ENCODE results near the gene DOK6.

DOK6 gene

DNA sequence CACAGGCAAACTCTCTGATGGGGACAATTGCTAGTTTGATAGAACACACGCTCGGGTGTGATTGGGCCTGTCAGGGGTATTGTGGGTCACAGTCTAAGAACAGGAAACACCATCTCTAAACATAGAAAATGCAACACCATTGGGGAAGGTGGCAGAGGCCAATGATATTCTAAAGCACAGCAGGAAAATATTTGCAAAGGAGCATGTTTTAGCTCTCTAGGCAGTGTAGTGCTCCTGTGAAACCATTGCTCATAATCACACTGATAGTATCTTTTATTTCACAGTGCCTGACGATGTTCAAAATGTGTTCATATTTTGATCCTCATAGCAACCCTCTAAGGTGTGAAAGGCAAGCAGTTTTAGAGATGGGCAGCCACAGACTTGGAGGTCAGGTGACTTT is 322.7 kb downstream of the DOK6 start:
- no peaks in the 10 kb centered on the region for H4K20me1 ChIP-seq (ENCODE audit: insufficient read depth, low read length)

DNA sequence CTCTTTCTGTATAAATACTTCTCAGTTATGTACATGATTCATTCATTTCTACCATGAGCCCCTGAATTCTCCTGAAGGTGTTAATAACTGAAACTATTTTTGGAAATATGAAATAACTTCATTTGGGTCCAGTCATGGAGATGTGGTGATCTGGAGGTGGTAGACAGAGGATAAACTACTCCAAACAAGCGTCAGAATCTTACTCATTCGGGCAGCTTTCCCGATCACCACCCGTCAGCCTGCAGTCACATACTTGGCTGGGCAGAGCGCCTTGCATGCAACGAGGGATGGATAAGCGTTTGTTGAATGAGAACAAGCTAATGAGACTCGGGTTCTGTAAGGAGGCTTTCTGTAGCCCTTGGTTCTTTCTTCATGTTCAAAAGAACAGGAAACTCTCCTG is 324.3 kb downstream of the DOK6 start:
- Histone ChIP-seq H3K4me3 (ENCODE audit: low read length) (no peak overlapping the region), H3K36me3 (replicated peaks; ENCODE audit: low read depth, low read length) (no peaks in the 10 kb centered on the region), H3K4me1 (ENCODE audit: low read length) (peaks cover 18% of the 10 kb centered on the region), H4K20me1 (ENCODE audit: insufficient read depth, low read length) (no peaks in the 10 kb centered on the region), H3K79me2 (ENCODE audit: low read length) (no peaks in the 10 kb centered on the region), H3K9me3 (ENCODE audit: insufficient read depth, low read length) (peaks cover 11% of the 10 kb centered on the region), H3K27ac (ENCODE audit: low read length) (no peak overlapping the region), H3K4me2 (ENCODE audit: low read length) (no peak overlapping the region), H2AFZ (ENCODE audit: low read depth, low read length) (no peak overlapping the region), H3K27me3 (ENCODE audit: low read depth, low read length) (no peaks in the 10 kb centered on the region), H3K9ac (ENCODE audit: low read length) (no peak overlapping the region)
- no peak for TF ChIP-seq EZH2phosphoT487 (IDR thresholded peaks at IDR 0.05; ENCODE audit: low read depth)
- TF ChIP-seq, protein P1, sequence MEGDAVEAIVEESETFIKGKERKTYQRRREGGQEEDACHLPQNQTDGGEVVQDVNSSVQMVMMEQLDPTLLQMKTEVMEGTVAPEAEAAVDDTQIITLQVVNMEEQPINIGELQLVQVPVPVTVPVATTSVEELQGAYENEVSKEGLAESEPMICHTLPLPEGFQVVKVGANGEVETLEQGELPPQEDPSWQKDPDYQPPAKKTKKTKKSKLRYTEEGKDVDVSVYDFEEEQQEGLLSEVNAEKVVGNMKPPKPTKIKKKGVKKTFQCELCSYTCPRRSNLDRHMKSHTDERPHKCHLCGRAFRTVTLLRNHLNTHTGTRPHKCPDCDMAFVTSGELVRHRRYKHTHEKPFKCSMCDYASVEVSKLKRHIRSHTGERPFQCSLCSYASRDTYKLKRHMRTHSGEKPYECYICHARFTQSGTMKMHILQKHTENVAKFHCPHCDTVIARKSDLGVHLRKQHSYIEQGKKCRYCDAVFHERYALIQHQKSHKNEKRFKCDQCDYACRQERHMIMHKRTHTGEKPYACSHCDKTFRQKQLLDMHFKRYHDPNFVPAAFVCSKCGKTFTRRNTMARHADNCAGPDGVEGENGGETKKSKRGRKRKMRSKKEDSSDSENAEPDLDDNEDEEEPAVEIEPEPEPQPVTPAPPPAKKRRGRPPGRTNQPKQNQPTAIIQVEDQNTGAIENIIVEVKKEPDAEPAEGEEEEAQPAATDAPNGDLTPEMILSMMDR (IDR thresholded peaks at IDR 0.05; ENCODE audit: low read depth, low read length), result no peak

More for the DNA sequence above, 322.7 kb downstream of the DOK6 start:
- Histone ChIP-seq H3K4me1 (ENCODE audit: low read length) (peaks cover 13% of the 10 kb centered on the region), H3K27ac (ENCODE audit: low read length) (no peak overlapping the region), H3K9me3 (ENCODE audit: insufficient read depth, low read length) (peaks cover 25% of the 10 kb centered on the region), H3K4me2 (ENCODE audit: low read length) (no peak overlapping the region), H2AFZ (ENCODE audit: low read depth, low read length) (no peak overlapping the region), H3K4me3 (ENCODE audit: low read length) (no peak overlapping the region), H3K27me3 (ENCODE audit: low read depth, low read length) (no peaks in the 10 kb centered on the region), H3K36me3 (replicated peaks; ENCODE audit: low read depth, low read length) (peaks cover 5% of the 10 kb centered on the region), H3K9ac (ENCODE audit: low read length) (no peak overlapping the region), H3K79me2 (ENCODE audit: low read length) (no peaks in the 10 kb centered on the region)
- TF ChIP-seq EZH2phosphoT487 (IDR thresholded peaks at IDR 0.05; ENCODE audit: low read depth), result no peak
- TF ChIP-seq, protein P1 (IDR thresholded peaks at IDR 0.05; ENCODE audit: low read depth, low read length), result no peak

DNA sequence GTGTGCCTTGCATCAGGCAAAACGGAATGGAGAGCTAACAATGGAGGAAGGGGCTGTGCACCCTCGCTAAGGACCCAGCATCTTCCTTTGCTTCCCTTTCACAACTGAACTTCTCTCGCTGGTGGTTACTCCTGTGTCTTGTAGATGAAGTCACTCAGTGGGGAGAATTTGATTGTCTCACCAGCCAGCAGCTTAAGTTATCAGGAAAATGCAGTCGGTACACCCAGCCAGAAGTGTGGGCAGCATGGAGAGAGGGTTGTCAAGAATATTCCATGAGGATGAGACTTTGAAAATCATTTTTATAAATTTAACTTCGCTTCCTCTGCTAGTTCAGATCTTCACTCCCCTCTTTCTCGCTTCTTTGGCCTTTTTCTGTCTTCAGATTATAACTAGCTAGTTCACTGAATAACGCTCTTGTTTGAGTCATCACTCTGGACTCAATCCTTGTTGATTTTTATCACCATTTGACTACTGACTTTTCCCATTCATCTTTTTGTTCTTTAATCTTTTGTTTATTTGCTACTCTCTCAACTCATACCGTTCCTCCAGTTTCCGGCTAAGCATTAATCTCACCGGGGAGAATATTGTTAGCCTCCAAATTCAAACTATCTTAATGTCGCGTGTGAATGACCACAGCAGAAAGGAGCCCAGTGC is 325.3 kb downstream of the DOK6 start:
- Histone ChIP-seq H3K36me3 (replicated peaks; ENCODE audit: low read depth, low read length) (no peaks in the 10 kb centered on the region), H3K27me3 (ENCODE audit: low read depth, low read length) (no peaks in the 10 kb centered on the region), H2AFZ (ENCODE audit: low read depth, low read length) (no peak overlapping the region), H4K20me1 (ENCODE audit: insufficient read depth, low read length) (no peaks in the 10 kb centered on the region), H3K4me2 (ENCODE audit: low read length) (no peak overlapping the region), H3K4me1 (ENCODE audit: low read length) (peaks cover 18% of the 10 kb centered on the region), H3K9ac (ENCODE audit: low read length) (no peak overlapping the region), H3K27ac (ENCODE audit: low read length) (no peak overlapping the region), H3K4me3 (ENCODE audit: low read length) (no peak overlapping the region), H3K9me3 (ENCODE audit: insufficient read depth, low read length) (peaks cover 1% of the 10 kb centered on the region; the same call in 1 of the 2 replicates), H3K79me2 (ENCODE audit: low read length) (no peaks in the 10 kb centered on the region)
- TF ChIP-seq, protein P1 (IDR thresholded peaks at IDR 0.05; ENCODE audit: low read depth, low read length), result no peak
- TF ChIP-seq EZH2phosphoT487 (IDR thresholded peaks at IDR 0.05; ENCODE audit: low read depth), result no peak

DNA sequence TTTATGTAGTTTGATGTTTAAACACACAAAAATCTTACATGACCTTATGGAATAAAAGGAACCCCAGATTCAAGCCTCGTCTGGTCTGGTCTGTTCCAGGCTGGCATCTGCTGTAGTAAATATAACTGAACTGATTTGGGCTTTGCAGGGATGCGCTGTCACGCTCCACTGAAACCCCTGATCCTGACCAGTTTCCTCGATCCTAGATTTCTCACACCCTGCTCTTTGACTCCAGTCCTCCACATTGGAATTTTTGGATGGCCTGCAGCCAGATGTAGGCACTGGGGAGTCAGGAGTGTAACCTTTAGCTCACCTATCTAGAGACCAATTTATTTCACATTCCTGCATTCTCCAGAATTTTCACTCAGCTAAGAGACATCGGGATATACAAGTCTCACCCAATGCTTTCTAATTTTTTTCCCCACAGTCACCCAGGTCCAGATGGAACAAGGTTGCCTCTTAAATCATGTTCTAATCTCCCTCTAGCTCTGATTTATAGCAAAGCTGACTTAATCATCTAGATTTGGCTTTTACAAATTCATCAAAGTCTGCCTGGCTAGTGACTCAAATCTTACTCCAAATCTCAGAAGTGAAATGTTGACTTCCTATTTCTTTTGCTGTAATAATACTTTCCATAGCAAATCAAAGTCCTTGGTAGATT is 327.4 kb downstream of the DOK6 start:
- Histone ChIP-seq H3K4me1 (ENCODE audit: low read length) (peaks cover 18% of the 10 kb centered on the region), H3K4me3 (ENCODE audit: low read length) (peak overlapping the region; percentile 9), H3K4me2 (ENCODE audit: low read length) (peak overlapping the region; percentile 53), H4K20me1 (ENCODE audit: insufficient read depth, low read length) (no peaks in the 10 kb centered on the region), H3K27ac (ENCODE audit: low read length) (no peak overlapping the region), H3K9ac (ENCODE audit: low read length) (no peak overlapping the region), H2AFZ (ENCODE audit: low read depth, low read length) (no peak overlapping the region), H3K36me3 (replicated peaks; ENCODE audit: low read depth, low read length) (no peaks in the 10 kb centered on the region), H3K27me3 (ENCODE audit: low read depth, low read length) (no peaks in the 10 kb centered on the region), H3K79me2 (ENCODE audit: low read length) (no peaks in the 10 kb centered on the region), H3K9me3 (ENCODE audit: insufficient read depth, low read length) (no peaks in the 10 kb centered on the region)
- TF ChIP-seq EZH2phosphoT487 (IDR thresholded peaks at IDR 0.05; ENCODE audit: low read depth), result no peak
- TF ChIP-seq, protein P1 (IDR thresholded peaks at IDR 0.05; ENCODE audit: low read depth, low read length), result no peak

Data from OCI-LY3 (cell line).